Epidermal melanocyte (primary cell): ENCODE measurements around the gene SPATS2.
"Not testable (repeated sequence)": the region's sequence is repeated elsewhere in the genome, so short reads cannot be mapped to it uniquely, and the experiment has no call there.

Source experiments
- DNase-seq: peaks from one replicate; pipeline ENCODE4 v3.0.0; 2011; ENCODE audit warnings: low spot score; ENCODE audit not compliant: insufficient read length

SPATS2 gene

DNA sequence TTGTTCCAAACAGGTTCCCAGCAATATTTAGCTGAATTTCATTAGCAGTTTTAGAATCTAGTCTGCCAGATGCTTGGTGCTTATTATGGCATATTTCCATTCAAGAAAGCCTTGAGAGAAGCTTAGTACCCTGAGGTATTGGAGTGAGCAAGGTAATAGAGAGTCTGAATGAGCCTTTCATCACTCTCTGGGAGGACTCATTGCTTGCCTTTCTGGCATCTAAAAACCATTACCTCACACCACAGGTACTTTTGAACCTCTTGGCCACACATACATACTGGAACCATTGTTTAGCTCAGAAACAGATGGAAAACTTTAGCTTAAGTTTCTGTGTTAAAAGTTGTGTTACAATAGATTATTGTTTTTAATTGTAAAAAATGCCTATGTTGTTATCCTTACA is 144.1 kb downstream of the SPATS2 start:
- DNase-seq = no peak

DNA sequence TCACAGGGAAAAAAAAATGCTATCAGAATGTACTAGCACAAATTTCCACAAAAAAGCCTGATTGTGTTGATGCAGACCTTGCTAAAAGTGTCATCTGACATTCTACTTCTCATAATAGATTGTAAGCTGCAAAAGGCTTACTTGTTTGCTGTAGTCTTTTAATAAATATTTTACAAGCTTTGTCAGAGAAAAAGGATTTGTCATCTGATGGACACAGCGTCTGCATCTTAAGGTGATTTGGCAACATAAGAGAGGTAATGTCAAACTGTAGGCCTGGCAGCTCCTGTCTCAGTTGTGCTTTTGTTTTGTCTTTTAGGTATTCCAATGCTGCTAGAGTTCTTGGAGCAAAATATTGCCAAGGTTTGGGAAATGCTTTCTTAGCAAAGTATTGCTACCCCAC is 145.3 kb downstream of the SPATS2 start:
- DNase-seq = no peak

DNA sequence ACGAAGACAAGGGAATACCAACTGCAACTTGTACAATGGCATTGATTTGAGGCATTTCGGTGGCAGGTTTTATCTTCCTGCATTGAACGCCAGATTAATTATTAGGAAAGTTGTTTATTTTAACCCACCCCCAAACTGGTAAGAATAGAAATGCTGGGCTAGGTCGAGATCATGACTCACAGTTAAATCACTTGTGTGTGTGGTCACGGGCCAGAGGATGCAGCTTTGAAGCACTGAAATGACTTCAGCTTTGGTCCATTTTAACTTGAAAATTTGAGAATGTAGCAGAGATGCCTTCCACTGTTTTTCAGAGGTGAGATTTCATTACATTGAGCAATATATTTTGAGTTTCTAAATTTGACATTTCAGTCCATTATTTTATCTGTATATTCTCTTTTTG is 148.0 kb downstream of the SPATS2 start:
- DNase-seq = no peak

DNA sequence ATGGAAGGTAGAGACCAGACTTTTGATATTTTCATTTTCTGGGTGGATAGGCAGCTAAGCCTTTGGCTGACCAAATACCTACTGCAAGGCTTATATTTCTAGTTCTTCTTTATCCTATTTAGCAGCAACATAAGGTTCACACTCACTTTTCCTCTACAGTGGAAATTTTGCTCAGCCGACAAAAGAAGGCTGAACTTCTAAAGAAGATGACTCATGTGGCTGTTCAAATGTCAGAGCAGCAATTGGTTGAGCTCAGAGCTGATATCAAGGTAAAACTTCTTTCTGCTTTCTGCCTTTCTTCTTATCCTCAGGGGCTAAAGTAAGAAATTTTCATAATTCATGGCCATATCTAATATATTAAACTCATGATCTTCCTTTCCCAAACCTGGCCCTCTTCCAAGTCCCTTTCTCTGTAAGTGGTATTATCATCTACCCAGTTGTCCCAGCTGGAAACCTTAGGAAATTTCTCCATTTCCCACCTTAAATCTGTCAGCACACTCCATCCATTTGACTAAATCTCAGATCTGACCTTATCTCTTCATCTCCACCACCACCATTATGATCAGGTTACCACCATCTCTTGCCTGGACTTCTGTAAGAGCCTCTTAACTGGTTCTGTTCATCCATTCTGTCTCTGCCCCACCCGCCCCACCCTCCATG is 151.8 kb downstream of the SPATS2 start:
- DNase-seq = no peak

DNA sequence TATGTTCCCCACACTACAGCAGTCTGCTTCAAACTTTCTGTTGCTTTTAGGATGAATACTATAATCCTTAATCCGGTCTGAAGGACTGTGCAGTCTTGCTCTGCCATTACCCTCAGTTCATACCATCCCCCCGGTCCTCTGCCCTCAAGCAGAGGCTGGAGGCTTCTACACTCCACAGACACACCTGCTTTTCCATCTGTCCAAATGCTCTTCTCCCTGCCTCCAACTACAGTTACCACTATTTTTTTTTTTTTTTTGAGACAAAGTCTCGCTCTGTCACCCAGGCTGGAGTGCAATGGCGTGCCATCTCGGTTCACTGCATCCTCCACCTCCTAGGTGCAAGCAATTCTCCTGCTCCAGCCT is 152.3 kb downstream of the SPATS2 start:
- no peak for DNase-seq

DNA sequence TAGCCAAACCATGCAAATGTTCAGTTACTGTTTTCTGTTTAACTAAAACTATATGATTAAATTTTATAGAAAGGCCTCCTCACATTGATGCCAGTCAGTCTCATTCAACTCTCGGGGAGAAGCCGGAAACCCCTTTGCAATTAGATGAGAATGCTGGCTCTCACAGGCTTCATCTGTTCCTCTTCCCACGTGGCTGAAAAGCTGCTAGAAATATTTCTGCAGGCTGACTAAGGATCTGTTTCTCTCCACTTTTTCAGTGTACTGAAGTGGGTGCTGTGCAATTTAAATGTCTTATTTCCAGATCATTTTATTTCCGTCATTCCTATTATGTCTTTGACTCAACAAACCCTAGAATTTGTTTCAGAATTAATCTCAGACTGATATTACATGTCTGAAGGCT is 154.1 kb downstream of the SPATS2 start:
- no peak for DNase-seq

DNA sequence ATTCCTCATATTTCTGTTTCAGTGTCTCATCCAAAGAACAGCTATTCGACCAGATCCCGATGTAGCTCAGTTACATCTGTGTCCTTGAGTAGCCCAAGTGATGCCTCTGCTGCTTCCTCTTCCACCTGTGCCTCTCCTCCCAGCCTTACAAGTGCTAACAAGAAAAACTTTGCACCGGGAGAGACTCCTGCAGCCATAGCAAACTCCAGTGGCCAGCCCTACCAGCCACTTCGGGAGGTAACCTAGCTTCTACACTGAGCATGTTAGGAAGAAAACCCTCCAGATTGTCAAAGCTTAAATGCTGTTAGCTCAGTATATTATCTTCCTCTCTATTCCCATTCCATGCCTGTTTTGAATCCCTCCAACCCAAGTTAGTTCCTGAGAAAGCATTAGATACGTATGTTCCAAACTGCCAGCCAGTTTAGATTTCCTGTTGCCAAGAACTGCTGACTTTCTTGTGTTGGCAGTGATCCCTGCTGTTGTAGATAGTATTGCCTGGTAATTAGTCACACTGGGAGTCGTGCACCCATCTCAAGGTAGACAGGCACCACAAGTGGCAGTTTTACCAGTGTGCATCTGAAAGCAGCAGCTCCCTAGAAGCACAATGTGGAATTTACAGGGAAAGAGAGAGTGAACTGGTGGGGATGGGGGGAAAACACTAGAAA is 157.5 kb downstream of the SPATS2 start:
- no peak for DNase-seq

DNA sequence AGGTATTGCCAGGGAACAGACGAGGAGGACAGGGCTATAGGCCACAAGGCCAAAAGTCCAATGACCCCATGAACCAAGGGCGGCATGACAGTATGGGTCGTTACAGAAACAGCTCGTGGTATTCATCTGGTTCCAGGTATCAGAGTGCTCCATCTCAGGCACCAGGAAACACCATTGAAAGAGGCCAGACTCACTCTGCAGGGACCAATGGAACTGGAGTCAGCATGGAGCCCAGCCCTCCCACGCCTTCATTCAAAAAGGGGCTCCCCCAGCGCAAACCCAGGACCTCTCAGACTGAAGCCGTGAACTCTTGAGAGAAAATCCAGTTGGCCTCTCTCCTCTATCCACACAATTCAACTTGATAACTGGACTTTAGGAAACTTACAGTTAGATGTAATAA is 158.7 kb downstream of the SPATS2 start:
- DNase-seq = no peak

DNA sequence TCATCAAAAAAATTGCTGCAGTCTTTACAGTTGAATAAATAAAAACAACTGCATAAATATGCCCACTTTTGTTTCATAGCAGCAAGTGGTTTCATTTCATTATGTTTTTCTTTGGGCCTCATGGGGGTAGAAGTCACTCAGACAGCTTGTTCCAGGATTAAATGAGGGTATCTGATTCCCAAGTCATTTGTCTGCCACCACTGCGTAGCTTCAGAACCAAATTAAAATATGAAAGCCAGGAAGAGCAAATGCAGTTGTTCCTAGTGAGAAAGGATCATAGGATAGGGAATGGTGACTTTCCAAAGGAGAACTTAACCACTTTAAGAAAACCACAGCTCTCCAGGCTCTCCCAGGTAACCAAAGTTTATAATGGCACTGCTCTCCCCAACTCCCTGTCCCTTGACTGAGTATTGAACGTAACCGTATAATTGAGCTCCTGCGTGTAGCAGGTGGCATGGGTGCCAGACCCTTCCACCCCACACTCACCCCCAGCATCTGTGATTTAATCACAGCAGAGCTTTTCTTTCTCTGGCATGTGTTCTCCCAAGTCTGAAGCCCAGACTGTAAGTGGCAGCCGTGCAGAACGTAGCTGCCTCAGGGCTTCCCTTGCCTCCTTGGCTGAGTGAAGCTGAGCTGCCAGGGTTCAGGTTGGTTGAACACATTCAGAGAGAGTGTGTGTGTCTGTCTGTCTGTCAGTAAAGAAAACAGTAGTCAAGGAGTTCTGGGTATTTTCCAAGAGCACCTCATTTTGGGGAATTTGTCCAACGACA is 160.3 kb downstream of the SPATS2 start:
- DNase-seq = no peak

DNA sequence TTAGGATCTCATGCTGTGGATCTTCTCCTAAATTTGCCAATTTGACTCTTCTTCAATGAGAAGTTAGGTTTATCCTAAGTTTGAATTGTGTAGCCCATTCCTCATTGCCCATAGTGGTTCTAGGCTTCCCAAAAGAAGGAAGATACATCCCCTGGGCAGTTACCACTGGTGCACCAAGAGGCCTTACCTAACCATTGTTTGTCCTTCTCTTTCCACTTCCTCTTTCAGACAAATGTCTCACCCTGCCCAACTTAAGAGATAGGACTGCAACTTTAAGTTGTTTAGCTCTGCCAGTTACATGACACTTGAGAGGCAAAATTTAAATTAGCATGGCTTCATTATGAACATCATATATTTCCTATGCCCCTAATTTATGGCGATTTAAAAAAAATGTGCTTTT is 162.2 kb downstream of the SPATS2 start:
- DNase-seq = no peak

DNA sequence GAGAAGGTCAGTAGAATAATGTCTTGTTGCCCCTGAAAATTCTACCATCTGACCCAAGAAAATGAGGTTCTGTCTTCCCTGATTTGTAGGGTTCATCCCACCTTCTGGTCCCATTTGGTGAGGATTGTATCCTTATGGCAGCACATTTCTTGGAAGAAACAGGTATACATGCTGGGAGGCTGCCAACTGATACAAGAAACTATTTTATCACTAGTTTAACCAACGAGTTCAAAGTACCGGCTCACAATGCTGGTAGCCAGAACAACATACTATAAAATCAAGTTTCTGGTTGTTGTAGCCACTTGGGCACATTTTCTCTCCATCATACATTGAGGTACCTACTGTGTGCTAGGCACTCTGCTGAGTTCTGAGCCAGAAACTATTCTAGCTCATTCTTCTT is 164.5 kb downstream of the SPATS2 start:
- DNase-seq = no peak

DNA sequence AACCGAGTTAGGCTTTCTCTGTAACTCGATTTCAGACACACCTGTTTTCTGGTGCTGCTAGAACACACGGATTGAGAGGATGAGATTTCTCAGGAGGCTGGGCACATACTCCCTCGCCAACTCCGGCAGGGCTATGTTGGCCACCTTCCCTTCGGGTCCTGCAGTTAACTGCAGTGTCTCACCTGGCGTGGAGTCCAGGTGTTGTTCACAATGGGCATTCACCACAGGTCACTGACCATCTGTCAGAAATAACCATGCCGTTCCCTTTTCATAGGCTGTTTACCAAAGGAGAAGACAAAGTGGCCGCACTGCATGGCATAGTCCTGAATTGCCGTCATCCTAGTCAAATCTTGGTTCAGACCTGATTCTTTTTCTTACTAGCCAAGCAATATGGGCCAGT is 166.1 kb downstream of the SPATS2 start:
- no peak for DNase-seq

DNA sequence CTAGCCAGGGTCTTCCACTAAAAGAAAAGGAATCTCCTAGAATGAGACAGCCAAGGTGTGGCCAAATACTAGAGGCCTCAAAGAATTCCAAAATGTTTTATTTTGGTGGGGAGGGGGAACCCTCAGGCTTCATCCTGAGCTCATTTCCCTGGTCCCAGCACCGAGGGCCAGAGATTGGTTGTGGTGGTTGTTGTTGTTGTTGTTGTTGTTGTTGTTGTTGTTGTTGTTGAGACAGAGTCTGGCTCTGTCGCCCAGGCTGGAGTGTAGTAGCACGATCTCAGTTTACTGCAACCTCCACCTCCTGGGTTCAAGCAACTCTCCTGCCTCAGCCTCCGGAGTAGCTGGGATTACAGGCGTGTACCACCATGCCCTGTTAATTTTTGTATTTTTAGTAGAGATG is 166.9 kb downstream of the SPATS2 start:
- not testable (repeated sequence) for DNase-seq

DNA sequence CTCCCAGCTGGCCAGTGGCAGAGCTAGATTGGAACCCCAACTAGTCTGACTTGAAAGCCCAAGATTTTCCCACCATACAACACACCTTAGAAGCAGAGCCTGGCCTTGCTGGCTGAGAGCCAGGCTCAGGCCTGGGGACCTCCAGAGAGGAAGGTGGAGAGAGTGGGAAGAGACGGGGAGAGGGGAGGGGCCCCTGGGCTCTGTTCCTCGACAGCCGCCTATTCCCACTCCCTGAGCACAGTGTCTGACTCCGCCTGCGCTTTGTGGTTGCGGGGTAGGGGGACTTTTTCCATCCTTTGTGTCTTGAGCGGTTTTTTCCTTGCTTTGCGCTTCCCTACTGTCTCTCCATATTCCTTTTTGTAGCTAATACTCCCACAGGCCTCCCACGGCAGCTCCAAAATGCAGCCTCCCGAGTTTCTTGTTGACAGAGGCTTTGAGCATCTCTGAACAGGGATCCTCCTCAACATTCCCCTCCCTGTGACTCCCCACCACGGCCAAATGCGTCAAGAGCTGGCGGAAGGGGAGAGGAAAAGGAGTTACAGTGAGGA is 167.5 kb downstream of the SPATS2 start:
- no peak for DNase-seq

DNA sequence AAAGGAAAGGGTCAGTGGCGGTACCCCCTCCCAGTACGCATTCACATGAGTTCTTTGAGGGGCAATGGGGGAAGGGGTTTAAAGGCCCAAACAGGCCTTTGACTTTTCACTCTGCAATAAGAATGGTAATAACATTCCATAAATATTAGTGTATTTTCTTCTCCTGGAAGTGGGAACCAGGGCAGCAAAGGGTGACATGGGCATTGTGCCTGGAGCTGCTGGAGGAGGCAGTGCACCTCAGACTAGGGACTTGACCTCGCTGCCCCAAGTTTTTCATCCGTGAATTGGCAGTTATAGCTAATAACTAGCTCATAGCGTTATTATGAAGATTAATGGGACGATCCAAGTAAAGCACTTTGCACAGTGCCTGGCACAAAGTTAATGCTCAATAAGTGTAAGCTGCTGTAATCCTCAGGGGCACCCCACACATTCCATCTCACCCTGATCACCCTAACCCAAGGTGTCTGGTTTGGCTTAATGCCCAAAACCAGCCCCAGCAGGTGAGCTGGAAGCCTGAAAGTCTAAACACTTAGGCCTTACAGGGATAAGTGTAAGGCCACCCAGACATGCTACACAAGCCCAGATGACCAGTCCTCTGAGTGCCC is 168.8 kb downstream of the SPATS2 start:
- no peak for DNase-seq

DNA sequence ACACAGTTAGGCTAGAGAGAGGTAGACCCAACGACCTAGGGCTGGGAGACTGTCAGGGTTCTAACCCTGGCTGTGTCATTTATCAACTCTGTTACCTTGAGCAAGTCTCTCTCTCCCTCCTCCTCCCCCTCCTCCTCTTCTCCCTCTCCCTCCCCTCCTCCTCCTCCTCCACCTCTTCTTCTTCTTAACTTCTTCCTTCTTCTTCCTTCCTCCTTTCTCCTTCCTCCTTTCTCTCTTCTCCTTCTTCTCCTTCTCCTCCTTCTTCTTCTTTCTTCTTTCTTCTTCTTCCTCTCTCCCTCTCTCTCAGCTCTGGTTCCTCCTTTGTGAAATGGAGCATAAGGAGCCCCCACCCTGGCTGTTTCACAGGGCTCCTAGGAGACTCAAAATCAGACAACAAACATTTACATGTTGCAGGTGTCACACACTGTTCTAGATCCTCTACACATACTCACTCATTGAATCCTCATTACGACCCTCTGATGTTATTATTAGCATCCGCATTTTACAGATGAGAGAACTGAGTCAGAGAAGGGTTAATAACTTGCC is 169.3 kb downstream of the SPATS2 start:
- no peak for DNase-seq

DNA sequence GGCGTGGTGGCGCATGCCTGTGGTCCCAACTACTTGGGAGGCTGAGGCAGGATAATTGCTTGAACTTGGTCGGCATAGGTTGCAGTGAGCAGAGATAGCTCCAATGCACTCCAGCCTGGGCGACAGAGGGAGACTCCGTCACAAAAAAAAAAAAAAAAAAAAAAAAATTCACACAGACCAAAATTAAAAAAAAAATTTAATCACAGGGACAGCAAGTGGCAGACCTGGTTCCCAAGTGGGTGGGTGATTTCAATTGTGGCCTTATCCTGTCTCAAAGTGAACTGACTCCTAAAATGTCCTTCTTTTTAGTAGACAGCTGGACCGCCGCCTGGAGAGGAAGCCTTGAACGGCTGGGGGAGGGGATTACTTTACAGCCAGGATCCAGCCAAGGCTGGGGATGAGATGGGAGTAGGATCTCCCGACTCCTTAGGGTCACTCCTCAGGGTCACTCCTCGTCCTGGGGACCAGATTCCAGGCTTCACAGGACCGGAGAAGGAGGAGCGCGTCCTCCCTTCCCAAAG is 170.0 kb downstream of the SPATS2 start:
- no peak for DNase-seq

DNA sequence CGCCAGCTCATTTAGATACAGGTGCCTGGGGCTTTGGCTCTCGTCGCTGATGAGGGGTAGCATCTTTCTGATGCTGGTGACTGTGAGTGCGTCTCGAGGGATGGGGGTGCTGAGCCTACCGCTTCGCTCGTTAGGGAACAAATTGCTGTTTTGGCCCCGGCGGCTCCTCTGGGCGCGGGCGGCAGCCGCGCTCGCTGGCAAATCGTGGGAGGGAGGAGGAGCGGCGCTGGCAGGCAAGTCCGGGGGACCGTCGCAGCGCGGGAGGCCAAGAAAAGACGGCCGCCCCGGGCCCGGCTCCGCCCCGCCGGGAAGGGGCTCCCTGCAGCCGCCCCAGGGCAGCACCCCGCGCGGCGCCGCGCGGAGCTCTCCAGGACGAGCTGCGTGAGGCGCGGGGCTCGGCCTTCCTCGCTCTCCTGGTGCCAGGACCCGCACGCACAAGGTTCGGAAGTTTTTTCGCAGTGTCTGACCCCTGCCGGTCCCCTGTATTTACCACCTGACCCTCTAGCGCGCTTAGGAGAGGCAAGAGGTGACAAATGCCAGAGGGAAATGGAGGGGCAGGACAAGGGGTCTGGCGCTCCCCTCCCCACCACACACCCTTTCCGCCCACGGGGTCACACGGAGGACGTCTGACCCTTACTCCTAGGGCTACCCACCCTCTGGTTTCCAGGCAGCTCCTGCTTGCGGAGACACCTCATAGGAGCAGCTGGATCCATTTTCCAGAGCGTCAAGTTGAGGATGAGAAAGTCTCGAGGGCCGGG is 170.7 kb downstream of the SPATS2 start:
- DNase-seq = no peak

DNA sequence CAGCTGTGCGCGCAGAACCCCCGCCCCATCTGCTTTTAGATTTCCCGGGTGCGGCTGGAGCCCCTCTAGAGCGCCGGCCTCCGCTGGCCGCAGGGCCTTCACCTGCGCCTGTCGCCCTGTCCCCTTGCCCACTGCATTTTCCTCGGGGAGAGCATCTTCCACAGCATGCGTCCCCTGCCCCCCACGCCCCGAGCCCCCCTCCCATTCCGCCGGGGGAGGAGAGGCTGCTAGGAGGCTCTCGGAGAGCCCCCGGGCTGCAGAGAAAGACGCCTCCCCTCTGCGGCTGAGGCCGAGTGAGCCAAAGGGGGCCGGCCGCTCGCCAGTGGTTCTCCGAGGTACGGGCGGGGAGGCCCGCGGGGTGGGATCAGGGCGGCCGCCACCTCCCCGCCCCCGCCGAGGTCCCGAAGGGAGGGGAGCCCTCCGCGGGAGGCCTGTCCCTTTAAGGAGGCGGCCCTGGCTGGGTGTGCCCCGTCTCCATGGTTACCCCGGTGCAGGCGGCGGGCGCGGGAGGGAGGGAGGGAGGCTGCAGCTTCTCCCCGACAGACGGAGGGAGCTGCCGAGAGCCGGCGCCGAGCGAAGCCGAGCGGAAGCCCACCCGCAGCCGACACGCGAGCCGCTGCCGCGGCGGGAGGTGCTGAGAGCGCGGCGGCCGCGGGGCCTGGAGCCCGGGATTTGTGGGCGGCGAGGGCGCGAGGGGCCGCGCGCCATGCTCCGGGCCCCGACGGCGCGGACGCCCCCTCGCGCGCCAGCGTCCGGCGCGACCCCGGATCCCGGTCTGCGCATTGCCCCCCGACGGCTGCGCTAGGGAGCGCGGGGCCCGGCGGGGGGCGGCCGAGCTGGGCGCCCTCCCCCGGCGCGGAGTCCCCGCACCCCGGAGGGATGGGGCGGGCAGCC is 171.5 kb downstream of the SPATS2 start, which contains the start of gene KCNH3:
KCNH3 (plus strand) TSS at position 521 of the 894 bp plus-strand sequence. CDS start 387 bp downstream, outside the sequence.
- peak; percentile 83 for DNase-seq
